AG08396 (cell line): ENCODE results near the gene YAP1.

Source experiments
- DNase-seq: peaks from one replicate; pipeline ENCODE4 v3.0.0; 2012; ENCODE audit warnings: low spot score, mixed read lengths

The YAP1 gene

DNA sequence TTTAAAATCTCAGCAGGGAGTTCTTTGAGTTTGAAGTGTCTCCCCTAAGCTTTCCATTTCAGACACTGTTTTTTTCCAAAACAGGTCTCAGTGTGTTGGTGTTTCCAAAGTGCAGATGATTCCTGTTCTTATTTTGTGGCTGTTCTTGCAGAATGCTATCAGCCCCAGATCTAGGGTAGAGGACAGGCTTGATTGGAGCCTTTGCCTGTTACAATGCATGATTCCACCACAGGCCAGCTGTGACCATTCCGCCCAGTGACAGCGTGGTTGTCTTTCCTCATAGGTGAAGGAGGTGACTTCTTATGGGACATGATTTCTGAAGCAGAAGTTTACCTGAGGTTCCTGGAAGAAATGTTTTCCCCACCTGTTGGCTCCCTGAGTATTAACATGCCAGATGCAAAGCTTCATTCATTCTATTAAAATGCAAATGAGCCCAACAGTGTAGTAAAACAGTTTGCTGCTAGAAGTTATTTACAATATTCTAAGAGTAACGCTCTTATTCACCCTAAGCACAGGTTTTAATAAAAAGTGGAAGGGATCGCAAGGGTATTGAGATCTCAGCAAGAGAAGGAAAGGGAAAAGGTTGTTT, 170.1 kb downstream of the YAP1 start:
- DNase-seq: no peak
